ENCODE results near the gene CACHD1. TPM values are rescaled to one million over a fixed set of nuclear protein-coding genes. Genes with fewer than 3 reads are reported as not detected.

The CACHD1 gene
- total and polyA plus RNA-seq, 8 donors = 1.4 to 22.8 (median 4.8) TPM

DNA sequence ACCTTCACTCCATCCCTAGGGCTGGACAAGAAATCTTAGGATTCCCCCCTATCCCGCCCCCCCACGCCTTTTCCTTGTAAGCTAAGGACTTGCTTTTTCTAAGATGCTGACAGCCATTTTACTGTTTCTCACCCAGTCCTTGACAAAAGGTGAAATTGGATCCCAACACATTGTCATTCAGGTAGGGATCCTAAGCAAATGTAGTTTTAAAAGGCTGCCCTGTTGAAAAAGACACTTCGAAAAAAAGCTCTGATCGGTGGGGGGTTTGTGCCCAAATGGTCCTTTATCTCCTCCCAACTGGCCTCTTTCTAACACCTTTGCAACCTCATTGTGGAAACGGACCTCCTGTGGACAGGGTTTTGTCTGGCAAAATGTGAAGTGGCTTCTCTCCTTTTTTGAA is 2.9 kb downstream of the CACHD1 start:
- H3K36me3 ChIP-seq = no peaks in the 10 kb centered on the region
- TF ChIP-seq, protein P1, sequence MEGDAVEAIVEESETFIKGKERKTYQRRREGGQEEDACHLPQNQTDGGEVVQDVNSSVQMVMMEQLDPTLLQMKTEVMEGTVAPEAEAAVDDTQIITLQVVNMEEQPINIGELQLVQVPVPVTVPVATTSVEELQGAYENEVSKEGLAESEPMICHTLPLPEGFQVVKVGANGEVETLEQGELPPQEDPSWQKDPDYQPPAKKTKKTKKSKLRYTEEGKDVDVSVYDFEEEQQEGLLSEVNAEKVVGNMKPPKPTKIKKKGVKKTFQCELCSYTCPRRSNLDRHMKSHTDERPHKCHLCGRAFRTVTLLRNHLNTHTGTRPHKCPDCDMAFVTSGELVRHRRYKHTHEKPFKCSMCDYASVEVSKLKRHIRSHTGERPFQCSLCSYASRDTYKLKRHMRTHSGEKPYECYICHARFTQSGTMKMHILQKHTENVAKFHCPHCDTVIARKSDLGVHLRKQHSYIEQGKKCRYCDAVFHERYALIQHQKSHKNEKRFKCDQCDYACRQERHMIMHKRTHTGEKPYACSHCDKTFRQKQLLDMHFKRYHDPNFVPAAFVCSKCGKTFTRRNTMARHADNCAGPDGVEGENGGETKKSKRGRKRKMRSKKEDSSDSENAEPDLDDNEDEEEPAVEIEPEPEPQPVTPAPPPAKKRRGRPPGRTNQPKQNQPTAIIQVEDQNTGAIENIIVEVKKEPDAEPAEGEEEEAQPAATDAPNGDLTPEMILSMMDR (IDR thresholded peaks at IDR 0.05) = no peak
- no peak for TF ChIP-seq POLR2AphosphoS5 (IDR thresholded peaks at IDR 0.05)
- no peak for TF ChIP-seq POLR2A (IDR thresholded peaks at IDR 0.05)
- TF ChIP-seq EP300 (IDR thresholded peaks at IDR 0.05) = no peak
- peak overlapping the region in 2 of 4 donors; percentile 65 to 88 for H3K4me3 ChIP-seq
- no peak overlapping the region for H3K27ac ChIP-seq
- 50 to 78% (median 53%) methylated on average over 5 of the region's 5 CpGs for WGBS, 5 donors
- intact Hi-C loops (cut with DNase I; ENCODE audit: low total_unique reads) = loop anchor here (10.0 kb wide), 1 partner anchor 202 kb away; no protein-coding TSS in a partner anchor
- no peak for DNase-seq
- H3K4me1 ChIP-seq = peaks cover 35 to 77% (median 71%) of the 10 kb centered on the region in 4 donors
- H3K27me3 ChIP-seq = peaks cover 0 to 25% (median 0%) of the 10 kb centered on the region in 3 donors
- H3K9me3 ChIP-seq = no peaks in the 10 kb centered on the region

DNA sequence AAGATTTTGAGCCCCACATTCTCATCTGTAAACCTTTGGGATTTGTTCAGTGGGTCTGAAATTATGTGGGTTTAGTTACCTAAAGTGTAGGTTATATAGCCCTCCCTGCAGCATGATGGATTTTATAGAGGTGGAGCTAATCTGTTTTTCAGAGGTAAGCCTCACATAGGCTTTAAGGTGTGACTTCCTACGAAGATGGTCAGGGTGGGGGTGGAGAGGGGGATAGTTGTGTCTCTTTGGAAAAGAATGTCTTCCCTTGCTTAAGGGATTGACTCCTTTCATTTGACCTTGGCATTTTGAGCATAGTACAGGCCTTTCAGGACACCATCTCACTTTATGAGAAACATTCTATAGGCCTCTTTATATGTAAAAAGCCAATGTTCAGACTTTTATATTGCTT is 3.4 kb downstream of the CACHD1 start:
- no peaks in the 10 kb centered on the region for H3K36me3 ChIP-seq
- H3K27ac ChIP-seq = no peak overlapping the region
- intact Hi-C loops (cut with DNase I; ENCODE audit: low total_unique reads) = loop anchor here (10.0 kb wide), 1 partner anchor 201 kb away; no protein-coding TSS in a partner anchor
- 44 to 83% (median 56%) methylated on average over 1 of the region's 1 CpG for WGBS, 5 donors
- peak overlapping the region in 1 of 4 donors; percentile 88 for H3K4me3 ChIP-seq
- H3K4me1 ChIP-seq = peaks cover 35 to 83% (median 76%) of the 10 kb centered on the region in 4 donors
- H3K9me3 ChIP-seq = no peaks in the 10 kb centered on the region
- no peak for DNase-seq
- TF ChIP-seq, protein P1 (IDR thresholded peaks at IDR 0.05) = no peak
- TF ChIP-seq POLR2AphosphoS5 (IDR thresholded peaks at IDR 0.05) (no peak), POLR2A (IDR thresholded peaks at IDR 0.05) (no peak), EP300 (IDR thresholded peaks at IDR 0.05) (no peak)
- peaks cover 0 to 25% (median 0%) of the 10 kb centered on the region in 3 donors for H3K27me3 ChIP-seq

DNA sequence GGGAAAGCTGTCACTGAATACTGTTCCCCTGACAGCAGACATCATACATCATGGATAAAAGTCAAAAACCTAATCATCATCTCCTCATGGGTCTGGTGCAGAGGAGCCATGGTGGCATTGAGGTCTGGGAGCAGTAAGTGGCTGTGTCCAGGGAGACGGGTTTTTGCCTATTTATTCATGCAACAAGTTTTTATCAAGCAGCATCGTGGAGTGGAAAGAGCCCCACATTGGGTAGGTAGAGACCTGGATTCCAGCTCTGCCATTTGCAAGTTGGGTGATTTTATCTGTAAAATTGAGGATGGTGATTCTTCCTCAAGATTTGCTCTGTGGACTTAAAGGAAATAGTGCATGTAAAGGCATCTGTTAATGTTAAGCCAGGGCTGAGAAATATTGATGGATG is 4.2 kb downstream of the CACHD1 start:
- H3K4me1 ChIP-seq = peaks cover 35 to 88% (median 81%) of the 10 kb centered on the region in 4 donors
- H3K36me3 ChIP-seq = no peaks in the 10 kb centered on the region
- intact Hi-C loops (cut with DNase I; ENCODE audit: low total_unique reads) = loop anchor here (10.0 kb wide), 1 partner anchor 201 kb away; no protein-coding TSS in a partner anchor
- 42 to 59% (median 44%) methylated on average over 2 of the region's 2 CpGs for WGBS, 5 donors
- TF ChIP-seq EP300 (IDR thresholded peaks at IDR 0.05) (no peak), POLR2A (IDR thresholded peaks at IDR 0.05) (no peak), POLR2AphosphoS5 (IDR thresholded peaks at IDR 0.05) (no peak)
- TF ChIP-seq, protein P1 (IDR thresholded peaks at IDR 0.05) = no peak
- H3K9me3 ChIP-seq = no peaks in the 10 kb centered on the region
- H3K27ac ChIP-seq = peak overlapping the region in 4 of 5 donors; percentile 37 to 72 (median 46)
- H3K27me3 ChIP-seq = peaks cover 0 to 24% (median 0%) of the 10 kb centered on the region in 3 donors
- DNase-seq = no peak
- H3K4me3 ChIP-seq = peak overlapping the region in 1 of 4 donors; percentile 0

DNA sequence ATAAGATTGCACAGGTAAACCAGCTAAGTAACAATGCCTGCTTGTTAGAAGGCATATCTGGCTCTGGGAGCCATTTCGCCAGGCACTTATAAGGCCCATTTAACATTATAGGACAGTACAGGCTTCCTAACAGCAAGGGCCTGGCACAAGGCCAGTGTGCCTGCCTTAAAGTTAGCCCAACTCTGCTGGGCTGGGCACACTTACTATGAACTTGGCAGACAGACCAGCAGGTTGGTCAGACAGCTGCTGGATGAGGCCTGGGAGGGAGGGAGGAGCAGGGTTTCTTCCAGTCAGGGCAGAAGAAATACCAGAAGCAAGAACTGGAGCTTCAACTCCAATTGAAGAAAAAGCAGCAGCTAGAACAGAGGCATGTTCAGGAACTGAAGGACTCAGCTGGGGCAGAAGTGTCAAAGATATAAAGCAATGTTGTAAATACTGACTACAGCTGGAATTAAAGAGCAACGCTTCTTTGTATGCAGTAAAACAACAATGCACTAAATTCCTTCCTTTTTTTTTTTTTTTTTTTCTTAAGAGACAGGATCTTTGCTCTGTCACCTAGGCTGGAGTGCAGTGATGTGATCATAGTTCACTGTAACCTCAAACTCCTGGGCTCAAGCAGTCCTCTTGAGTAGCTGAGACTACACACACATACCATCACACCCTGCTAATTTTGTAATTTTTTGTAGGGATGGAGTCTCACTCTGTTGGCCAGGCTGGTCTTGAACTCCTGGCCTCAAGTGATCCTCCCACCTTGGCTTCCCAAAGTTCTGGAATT is 4.9 kb downstream of the CACHD1 start:
- H3K4me3 ChIP-seq = peak overlapping the region in 1 of 4 donors; percentile 0
- intact Hi-C loops (cut with DNase I; ENCODE audit: low total_unique reads) = loop anchor here (10.0 kb wide), 1 partner anchor 200 kb away; no protein-coding TSS in a partner anchor
- peak; percentile 77 to 91 for DNase-seq
- no peaks in the 10 kb centered on the region for H3K36me3 ChIP-seq
- H3K9me3 ChIP-seq = no peaks in the 10 kb centered on the region
- 30 to 58% (median 46%) methylated on average over 2 of the region's 2 CpGs for WGBS, 5 donors
- H3K27ac ChIP-seq = peak overlapping the region; percentile 37 to 76 (median 52)
- peaks cover 42 to 88% (median 81%) of the 10 kb centered on the region in 4 donors for H3K4me1 ChIP-seq
- TF ChIP-seq POLR2AphosphoS5 (IDR thresholded peaks at IDR 0.05) = peak in 2 of 3 donors; percentile 3 to 74
- TF ChIP-seq POLR2A (IDR thresholded peaks at IDR 0.05) = no peak
- H3K27me3 ChIP-seq = peaks cover 0 to 17% (median 0%) of the 10 kb centered on the region in 3 donors
